ENCODE data around the gene INHA.

GRCh38 chr2:219560037-219560892 lies 11.8 kb upstream of the INHA start:
- TF ChIP-seq LEF1 (IDR thresholded peaks at IDR 0.05; ENCODE audit: borderline replicate concordance) (no peak), TARDBP (IDR thresholded peaks at IDR 0.05) (no peak), FOXA1 (IDR thresholded peaks at IDR 0.05) (no peak), SP1 (IDR thresholded peaks at IDR 0.05) (no peak)
